Forelimb muscle (tissue), 1 donor: ENCODE data around the gene KLK5. TPM values are rescaled to one million over a fixed set of nuclear protein-coding genes. Genes with fewer than 3 reads are reported as not detected.
"Not testable (repeated sequence)": the region's sequence is repeated elsewhere in the genome, so short reads cannot be mapped to it uniquely, and the experiment has no call there.

ENCODE experiments used
- DNase-seq: peaks from one replicate; pipeline ENCODE4 v3.0.0-alpha.2; 2013; ENCODE audit warnings: low read depth
- polyA plus RNA-seq: library from polyadenylated mRNA; unstranded; fragments of 120-200 nt; gene quantifications from one replicate; pipeline ENCODE4 v1.2.1, GENCODE V29; 2013; ENCODE audit not compliant: insufficient read length

The KLK5 gene
- polyA plus RNA-seq, 1 donor = not detected

DNA sequence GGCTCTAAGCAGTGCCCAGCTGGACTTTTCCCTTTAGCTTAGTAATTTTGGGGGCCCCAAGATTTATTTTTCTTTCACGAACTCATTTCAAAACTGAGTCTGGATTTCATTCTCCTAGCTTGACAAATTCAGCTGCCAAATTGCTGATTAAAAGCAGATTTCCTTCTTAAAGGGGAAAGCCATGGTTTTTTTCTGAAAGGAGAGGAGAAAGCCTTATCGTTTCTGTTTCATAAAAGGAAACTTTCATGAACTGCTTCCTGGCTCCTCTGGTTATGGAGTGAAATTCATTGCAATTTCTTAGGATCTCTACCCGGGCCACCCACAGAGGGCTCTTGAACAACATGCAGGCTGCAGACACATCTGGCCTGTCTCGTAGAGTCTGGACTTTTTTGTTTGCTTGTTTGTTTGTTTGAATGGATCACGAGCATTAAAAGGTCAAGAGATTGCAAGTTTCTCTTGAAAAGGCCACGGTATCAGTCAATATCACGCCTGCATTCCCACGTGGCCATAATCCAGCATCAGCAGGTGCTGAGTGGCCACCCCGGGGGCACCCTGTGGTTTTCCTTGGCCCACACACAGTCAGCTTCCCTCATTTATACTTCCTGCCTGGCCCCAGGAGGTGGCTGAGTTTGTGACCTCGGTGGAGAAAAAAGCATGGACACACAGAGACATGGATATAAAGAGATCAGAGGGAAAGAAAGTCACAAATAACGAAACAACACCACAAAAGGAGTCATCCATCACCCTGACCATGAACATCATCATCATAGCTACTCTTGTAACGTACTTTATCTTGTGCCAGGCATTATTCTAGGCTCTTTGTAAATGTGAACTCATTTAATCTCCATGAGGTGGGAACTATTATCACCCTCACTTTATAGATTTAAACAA, 31.2 kb downstream of the KLK5 start:
- peak; percentile 14 for DNase-seq

GRCh38 chr19:50916069-50916468, 36.8 kb downstream of the KLK5 start:
- no peak for DNase-seq

- DNase-seq = no peak
Measured at GRCh38 chr19:50912727-50913716, 39.8 kb downstream of the KLK5 start.

DNA sequence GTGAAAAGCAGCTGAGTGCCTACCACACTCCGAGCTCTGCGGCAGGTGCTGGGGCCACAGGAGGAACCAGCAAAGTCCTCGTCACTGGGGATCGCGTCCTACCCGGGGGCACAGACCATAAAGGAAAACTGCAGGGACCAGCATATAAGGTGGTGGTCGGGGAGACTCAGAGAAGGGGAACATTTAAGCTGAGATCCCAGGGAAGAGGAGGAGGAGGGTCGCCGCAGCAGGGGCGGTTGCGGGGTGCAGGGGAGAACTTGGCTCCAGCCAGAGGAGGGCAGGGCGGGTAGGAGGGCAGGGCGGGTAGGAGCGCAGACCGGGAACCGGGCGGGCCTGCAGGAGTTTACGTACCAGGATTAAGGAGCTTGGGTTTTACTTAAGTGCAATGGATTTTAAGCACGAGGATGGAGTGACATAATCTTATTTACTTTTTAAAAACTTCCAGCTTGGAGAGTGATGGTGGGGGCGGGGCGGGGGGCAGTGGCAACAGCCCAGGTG, 40.7 kb downstream of the KLK5 start:
- DNase-seq = no peak

GRCh38 chr19:50911206-50912101, 41.4 kb downstream of the KLK5 start, which contains the start of gene KLK4:
TSS of gene KLK4 (minus strand) at chr19:50911395. CDS start at chr19:50910738, 657 bp downstream.
- no peak for DNase-seq

DNA sequence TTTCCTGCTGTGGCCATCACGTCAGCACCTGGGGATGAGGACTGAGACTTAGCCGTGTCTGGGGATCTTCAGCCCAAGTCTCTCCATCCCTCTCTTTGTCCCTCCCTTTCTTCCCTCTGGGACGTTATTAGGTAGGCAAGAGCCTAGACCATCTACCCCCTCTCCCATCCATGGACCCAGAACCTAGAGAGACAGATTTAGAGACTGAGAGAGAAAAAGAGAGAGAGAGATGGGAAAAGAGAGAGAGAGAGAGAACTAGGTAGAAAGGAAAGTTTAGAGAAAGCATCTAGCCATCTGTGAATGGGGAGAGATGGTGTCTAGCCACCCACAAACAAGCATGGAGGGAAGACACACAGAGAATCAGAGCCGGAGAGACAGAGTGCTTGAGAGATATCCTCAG, 42.1 kb downstream of the KLK5 start:
- no peak for DNase-seq

DNA sequence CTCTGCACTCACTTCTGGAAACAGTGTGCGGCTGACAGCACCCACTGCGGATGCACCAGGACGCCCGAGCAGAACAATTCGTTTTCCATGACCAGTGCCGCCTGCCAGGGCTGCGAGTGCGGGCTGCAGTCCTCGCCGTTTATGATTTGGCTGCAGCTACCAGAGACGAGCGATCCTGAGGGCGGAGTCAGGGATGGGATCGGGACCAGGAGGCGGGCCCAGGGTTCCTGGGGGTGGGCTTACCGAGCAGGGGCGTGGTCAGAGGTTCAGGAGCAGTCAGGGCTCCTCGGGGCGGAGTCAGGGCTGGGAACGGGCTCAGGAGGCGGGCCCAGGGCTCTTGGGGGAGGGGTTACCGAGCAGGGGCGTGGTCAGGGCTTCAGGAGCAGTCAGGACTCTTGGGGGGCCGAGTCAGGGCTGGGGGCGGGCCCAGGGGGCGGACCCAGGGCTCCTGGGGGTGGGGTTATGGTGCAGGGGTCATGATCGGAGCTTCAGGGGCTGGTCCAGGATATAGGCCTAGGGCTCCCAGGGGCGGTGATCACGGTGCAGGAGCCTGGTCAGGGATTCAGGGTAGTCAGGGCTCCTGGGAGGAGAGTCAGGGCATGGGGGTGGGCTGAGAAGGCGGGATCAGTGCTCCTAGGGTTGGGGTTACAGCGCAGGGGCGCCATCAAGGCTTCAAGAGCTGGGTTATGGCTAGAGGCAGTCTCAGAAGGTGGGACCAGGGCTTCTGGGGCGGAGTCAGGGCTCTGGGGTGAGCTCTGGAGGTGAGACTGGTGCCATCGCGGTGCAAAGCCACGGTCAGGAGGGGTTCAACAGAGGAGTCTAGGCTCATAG, 43.4 kb downstream of the KLK5 start:
- DNase-seq = no peak

- DNase-seq = no peak
Measured at GRCh38 chr19:50908336-50908735, 44.5 kb downstream of the KLK5 start.

DNA sequence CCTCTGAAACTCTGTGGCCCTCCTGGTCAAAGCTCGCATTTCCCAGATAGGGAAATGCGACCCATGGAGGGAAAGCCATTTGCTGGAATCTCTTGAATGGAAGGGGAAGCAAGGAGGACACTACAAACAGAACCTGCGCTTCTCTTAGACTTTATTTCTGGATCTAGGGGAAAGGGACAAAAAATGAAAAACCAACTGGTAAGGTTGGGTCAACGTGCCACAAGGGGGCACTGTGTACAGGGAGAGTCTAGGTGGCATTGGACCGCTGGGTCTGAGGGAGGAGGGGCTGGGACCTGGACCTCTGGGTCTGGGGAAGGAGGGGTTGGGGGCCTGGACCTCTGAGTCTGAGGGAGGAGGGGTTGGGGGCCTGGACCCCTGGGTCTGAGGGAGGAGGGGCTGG, 46.6 kb downstream of the KLK5 start:
- no peak for DNase-seq

- DNase-seq = no peak
Measured at GRCh38 chr19:50902640-50903039, 50.2 kb downstream of the KLK5 start.

GRCh38 chr19:50899569-50899968, 53.3 kb downstream of the KLK5 start:
- DNase-seq = no peak

DNA sequence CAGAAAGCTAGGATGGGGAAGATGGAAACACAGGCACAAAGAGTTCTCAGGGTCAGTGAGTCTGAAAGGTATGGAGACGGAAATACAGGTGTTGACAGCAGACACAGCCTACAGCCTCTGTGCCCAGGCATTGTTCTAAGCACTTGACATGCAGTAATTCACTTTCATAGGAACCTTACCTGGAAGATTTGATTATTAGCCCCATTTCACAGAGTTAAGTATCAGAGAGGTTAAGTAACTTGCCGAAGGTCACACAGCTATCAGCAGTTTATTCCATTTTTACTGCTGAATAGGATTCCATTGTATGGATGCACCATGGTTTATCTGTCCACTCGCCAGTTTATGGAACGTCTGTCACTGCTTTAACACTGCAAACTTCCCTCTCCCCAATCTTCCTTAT, 54.8 kb downstream of the KLK5 start:
- DNase-seq = no peak

GRCh38 chr19:50897612-50898011, 55.2 kb downstream of the KLK5 start:
- no peak for DNase-seq

DNA sequence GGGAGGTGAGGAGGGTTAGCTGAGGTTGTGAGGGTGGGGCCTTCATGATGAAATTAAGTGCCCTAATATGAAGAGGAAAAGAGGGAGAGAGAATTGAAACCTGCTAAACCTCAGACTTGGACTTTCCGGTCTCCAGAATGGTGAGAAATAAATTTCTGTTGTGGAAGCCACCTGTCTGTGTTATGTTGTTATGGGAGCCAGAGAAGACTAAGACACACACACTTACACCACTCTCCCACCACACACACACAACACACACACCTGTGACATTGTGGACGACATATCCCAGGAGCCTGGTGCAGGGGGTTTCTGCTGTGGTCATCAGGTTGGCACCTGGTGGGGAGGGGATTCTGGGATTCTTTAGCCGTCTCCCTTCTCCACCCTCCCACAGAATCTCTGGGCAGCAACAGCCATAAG, 55.6 kb downstream of the KLK5 start:
- DNase-seq = no peak

DNA sequence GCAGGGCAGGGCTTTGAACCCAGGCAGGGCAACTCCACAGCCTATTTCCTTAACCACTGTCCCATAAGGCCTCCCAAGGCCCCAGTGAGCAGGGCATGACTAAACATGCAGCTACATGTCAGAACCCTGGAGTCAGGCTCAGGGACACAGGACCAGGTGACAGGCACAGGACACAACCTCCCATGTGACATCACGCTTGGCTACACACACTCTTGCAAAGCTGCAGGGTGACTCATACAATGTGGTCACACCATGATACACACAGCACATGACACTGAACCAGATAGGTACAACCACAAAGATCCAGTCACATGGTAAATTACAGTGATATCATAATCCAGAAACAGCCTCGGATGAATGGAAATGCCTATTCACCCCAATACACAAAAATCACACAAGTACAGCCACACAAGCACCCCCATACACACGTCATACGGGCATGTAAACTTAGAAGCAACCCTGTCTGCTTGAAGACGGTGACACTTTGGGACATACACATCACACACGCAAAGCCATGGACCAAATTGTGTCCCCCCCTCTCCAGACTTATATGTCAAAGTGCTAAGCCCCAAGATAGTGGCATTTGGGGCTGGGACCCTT, 56.1 kb downstream of the KLK5 start:
- DNase-seq = no peak

DNA sequence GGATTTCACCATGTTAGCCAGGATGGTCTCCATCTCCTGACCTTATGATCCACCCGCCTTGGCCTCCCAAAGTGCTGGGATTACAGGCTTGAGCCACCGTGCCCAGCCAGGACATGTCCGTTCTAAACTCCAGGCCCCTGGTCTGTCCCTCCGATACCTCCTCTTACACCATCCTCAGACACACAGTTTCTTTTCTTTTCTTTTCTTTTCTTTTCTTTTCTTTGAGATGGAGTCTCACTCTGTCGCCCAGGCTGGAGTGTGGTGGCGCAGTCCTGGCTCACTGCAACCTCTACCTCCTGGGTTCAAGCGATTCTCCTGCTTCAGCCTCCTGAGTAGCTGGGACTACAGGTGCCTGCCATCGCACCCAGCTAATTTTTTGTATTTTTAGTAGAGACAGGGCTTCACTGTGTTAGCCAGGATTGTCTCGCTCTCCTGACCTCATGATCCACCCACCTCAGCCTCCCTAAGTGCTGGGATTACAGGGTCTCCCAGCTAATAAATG, 56.7 kb downstream of the KLK5 start:
- not testable (repeated sequence) for DNase-seq

DNA sequence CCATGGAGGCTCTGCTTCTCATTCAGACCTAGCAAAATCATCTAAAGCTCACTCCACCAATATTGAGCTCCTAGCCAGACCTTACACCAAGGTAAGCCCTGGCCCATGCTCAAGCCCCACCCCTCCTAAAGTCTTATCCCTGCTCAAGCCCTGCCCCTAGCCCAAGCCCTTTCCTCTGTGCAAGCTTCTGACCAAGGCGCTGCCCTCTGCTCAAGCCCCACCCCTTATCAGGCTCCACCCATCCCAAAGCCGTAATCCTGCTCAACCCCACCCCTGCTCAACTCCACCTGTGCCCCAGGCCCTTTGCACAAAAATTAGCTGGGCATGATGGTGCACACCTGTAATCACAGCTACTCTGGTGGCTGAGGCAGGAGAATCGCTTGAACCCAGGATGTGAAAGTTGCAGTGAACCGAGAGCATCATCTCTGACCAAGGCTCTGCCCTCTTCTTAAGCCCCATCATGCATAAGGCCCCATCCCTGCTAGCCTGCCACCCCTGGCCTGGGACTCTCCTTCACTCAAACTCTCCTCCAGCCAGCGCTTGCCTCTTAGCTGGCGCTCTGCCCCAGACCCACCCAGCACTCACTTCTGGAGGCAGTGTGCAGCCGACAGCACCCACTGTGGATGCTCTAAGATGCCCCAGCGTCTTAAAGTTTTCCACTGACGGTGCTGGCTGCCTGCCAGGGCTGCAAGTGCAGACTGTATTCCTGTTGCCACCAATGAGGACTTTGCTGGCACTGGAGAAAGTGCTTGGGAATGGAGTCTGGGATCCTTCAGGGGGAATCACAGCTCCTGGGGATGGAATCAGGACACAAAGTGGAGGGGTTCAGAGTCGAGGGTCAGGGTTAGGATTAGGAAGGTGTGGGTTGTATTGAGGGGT, 58.1 kb downstream of the KLK5 start:
- DNase-seq = no peak
